A549 (cell line): Measurements from ENCODE around the gene CNTNAP2. TPM values are rescaled to one million over a fixed set of nuclear protein-coding genes. Genes with fewer than 3 reads are reported as not detected.

ENCODE experiments used
- ATAC-seq, 2 experiments: fragments of 200-7000 bp in 1 of 2; fragments of >200 bp in 1 of 2; cut with Nextera tagmentation in 1 of 2; cut with Tn5 transposase in 1 of 2; 3 replicates each; pipeline versions ENCODE4 v1.8.0 to v1.9.1; 2018 to 2020; ENCODE audit warnings: mild to moderate bottlenecking in 1 of 2, moderate library complexity in 1 of 2
- CTCF ChIA-PET: fragments of 300-600 bp; sonication (Branson Sonifier 250); formaldehyde crosslinking; extraction: SDS; loops from one replicate; lab custom pipeline; 2021; ENCODE audit warnings: antibody characterized with exemption, inconsistent platforms; lab: Yijun Ruan, JAX
- POLR2A ChIA-PET: fragments of 350-600 bp; formaldehyde crosslinking; extraction: SDS; loops from one replicate; lab custom pipeline; 2021; ENCODE audit warnings: antibody characterized with exemption, inconsistent platforms; lab: Yijun Ruan, JAX
- DNase-seq, 2 experiments: peaks; one replicate each; pipeline versions ENCODE4 v3.0.0 to v3.0.0-alpha.2; 2011 to 2016; ENCODE audit warnings: low read depth in 1 of 2, low spot score in 1 of 2
- FAIRE-seq: peaks from 2 replicates; lab custom pipeline; 2011; peaks lifted over from hg19 to GRCh38; lab: Jason Lieb, UNC
- H3K27ac ChIP-seq, 2 experiments: fragments of >200 bp; sonication (Bioruptor Twin); formaldehyde crosslinking; 3 replicates each; pipeline ENCODE4 v1.5.1; 2016 to 2017
- H3K4me1 ChIP-seq: fragments of >200 bp; sonication (Bioruptor Twin); formaldehyde crosslinking; 3 replicates; pipeline ENCODE4 v1.6.1; 2016
- H3K4me2 ChIP-seq: fragments of >200 bp; sonication (Bioruptor Twin); formaldehyde crosslinking; 3 replicates; pipeline ENCODE4 v1.6.1; 2016
- H3K4me3 ChIP-seq: fragments of >200 bp; sonication (Bioruptor Twin); formaldehyde crosslinking; 3 replicates; pipeline ENCODE4 v1.5.1; 2016
- H3K9me3 ChIP-seq: fragments of >200 bp; sonication (Bioruptor Twin); formaldehyde crosslinking; 3 replicates; pipeline ENCODE4 v1.6.1; 2016
- CBX2 ChIP-seq: fragments of 200-600 bp; sonication (generic); IDR thresholded peaks from 2 replicates; pipeline ENCODE4 v1.6.1; 2016; ENCODE audit warnings: low read depth, mild to moderate bottlenecking, borderline replicate concordance
- CBX8 ChIP-seq: fragments of 200-600 bp; sonication (generic); IDR thresholded peaks from 2 replicates; pipeline ENCODE4 v1.6.1; 2016
- CEBPB ChIP-seq, 2 experiments: fragments of >200 bp in 1 of 2; sonication (Bioruptor Twin) in 1 of 2; formaldehyde crosslinking in 1 of 2; IDR thresholded peaks; 2 replicates each; pipeline ENCODE4 v1.6.1; 2012 to 2016
- CHD2 ChIP-seq: fragments of 150-350 bp; IDR thresholded peaks from 2 replicates; pipeline ENCODE4 v1.6.1; 2014; ENCODE audit warnings: low read length; ENCODE audit not compliant: partially characterized antibody
- EP300 ChIP-seq, 2 experiments: fragments of >200 bp; sonication (Bioruptor Twin); formaldehyde crosslinking; IDR thresholded peaks; 2 replicates in 1 of 2; 3 replicates in 1 of 2; pipeline ENCODE4 v1.6.1; 2016 to 2017
- ESRRA ChIP-seq: fragments of 150-350 bp; IDR thresholded peaks from 2 replicates; pipeline ENCODE4 v1.6.1; 2014; ENCODE audit warnings: mild to moderate bottlenecking, low read length, borderline replicate concordance
- FOSB ChIP-seq: fragments of 250-450 bp; sonication (Bioruptor Pico); IDR thresholded peaks from 2 replicates; pipeline ENCODE4 v1.5.0; 2020; ENCODE audit warnings: mild to moderate bottlenecking, moderate library complexity
- GATA3 ChIP-seq: IDR thresholded peaks from 2 replicates; pipeline ENCODE4 v1.6.1; 2012; ENCODE audit warnings: borderline replicate concordance
- HDAC2 ChIP-seq: fragments of 200-600 bp; sonication (generic); IDR thresholded peaks from 2 replicates; pipeline ENCODE4 v1.6.1; 2016
- HOXB5 ChIP-seq: fragments of 250-450 bp; sonication (Bioruptor Pico); IDR thresholded peaks from 2 replicates; pipeline ENCODE4 v1.5.0; 2020; ENCODE audit warnings: mild to moderate bottlenecking, moderate library complexity
- JUNB ChIP-seq: fragments of >200 bp; sonication (Bioruptor Twin); formaldehyde crosslinking; IDR thresholded peaks from 2 replicates; pipeline ENCODE4 v1.6.1; 2016
- KDM5A ChIP-seq: fragments of 200-600 bp; sonication (generic); IDR thresholded peaks from 2 replicates; pipeline ENCODE4 v1.6.1; 2016; ENCODE audit warnings: antibody characterized with exemption, mild to moderate bottlenecking
- MAFK ChIP-seq: fragments of 450-650 bp; IDR thresholded peaks from 2 replicates; pipeline ENCODE4 v1.6.1; 2014; ENCODE audit not compliant: partially characterized antibody
- MYC ChIP-seq: IDR thresholded peaks from 2 replicates; pipeline ENCODE4 v1.6.1; 2012; ENCODE audit warnings: mild to moderate bottlenecking, inconsistent platforms, low read length, improper control_type of control experiment, borderline replicate concordance
- PHF8 ChIP-seq: fragments of 200-600 bp; sonication (generic); IDR thresholded peaks from 2 replicates; pipeline ENCODE4 v1.6.1; 2016; ENCODE audit warnings: low read depth, mild to moderate bottlenecking, antibody characterized with exemption, moderate library complexity, borderline replicate concordance
- POLR2A ChIP-seq: IDR thresholded peaks from 2 replicates; pipeline ENCODE4 v1.6.1; 2012; ENCODE audit warnings: mild to moderate bottlenecking, low read length
- RAD21 ChIP-seq, 2 experiments: fragments of >200 bp in 1 of 2; sonication (Bioruptor Twin) in 1 of 2; formaldehyde crosslinking in 1 of 2; IDR thresholded peaks in 1 of 2; conservative IDR thresholded peaks in 1 of 2; 2 replicates in 1 of 2; 3 replicates in 1 of 2; pipeline ENCODE4 v1.6.1; 2012 to 2018; ENCODE audit warnings: inconsistent platforms in 1 of 2
- RCOR1 ChIP-seq: fragments of 150-350 bp; IDR thresholded peaks from 2 replicates; pipeline ENCODE4 v1.6.1; 2014; ENCODE audit warnings: antibody characterized with exemption, low read length, low read depth
- RFX5 ChIP-seq: fragments of 450-650 bp; IDR thresholded peaks from 2 replicates; pipeline ENCODE4 v1.7.1; 2014; ENCODE audit warnings: antibody characterized with exemption, mild to moderate bottlenecking, moderate library complexity
- SREBF2 ChIP-seq: fragments of 450-650 bp; IDR thresholded peaks from 2 replicates; pipeline ENCODE4 v1.6.1; 2014; ENCODE audit warnings: mild to moderate bottlenecking, moderate library complexity
- TFCP2L1 ChIP-seq: fragments of 250-450 bp; sonication (Bioruptor Pico); IDR thresholded peaks from 2 replicates; pipeline ENCODE4 v1.5.0; 2021; ENCODE audit warnings: mild to moderate bottlenecking
- ZFP36 ChIP-seq: fragments of 450-650 bp; IDR thresholded peaks from 2 replicates; pipeline ENCODE4 v1.6.1; 2014; ENCODE audit warnings: borderline replicate concordance; ENCODE audit not compliant: partially characterized antibody
- ZNF302 ChIP-seq: fragments of 250-450 bp; sonication (Bioruptor Pico); IDR thresholded peaks from 2 replicates; pipeline ENCODE4 v1.9.0; 2021; ENCODE audit warnings: inconsistent platforms, mild to moderate bottlenecking, moderate library complexity
- WGBS: methylation state at CpG from one replicate; pipeline ENCODE4 v1.1.6; 2017; ENCODE audit errors: missing lambda C conversion rate; 5-methylcytosine and 5-hydroxymethylcytosine counted together
- polyA plus RNA-seq, 4 experiments: library from polyadenylated mRNA; depleted of rRNA in 3 of 4; stranded (reverse); fragments of >200 nt; fragmentation: RNase III in 1 of 4; extraction: RNeasy Plus Mini Kit Qiagen cat#74134 plus additional on column Dnase treatment in 1 of 4; gene quantifications; 2 replicates in 3 of 4; 3 replicates in 1 of 4; pipeline ENCODE4 v1.2.3, GENCODE V29; 2011 to 2017
- TF ChIP-seq, protein P1 (sequence below): IDR thresholded peaks from 2 replicates; pipeline ENCODE4 v1.6.1; 2012; ENCODE audit warnings: low read depth, borderline replicate concordance
- TF ChIP-seq, protein P2 (sequence below): fragments of 200-600 bp; sonication (generic); IDR thresholded peaks from 2 replicates; pipeline ENCODE4 v1.6.1; 2016; ENCODE audit warnings: antibody characterized with exemption, mild to moderate bottlenecking, moderate library complexity
- TF ChIP-seq, protein P3 (sequence below): fragments of >200 bp; sonication (Bioruptor Twin); formaldehyde crosslinking; IDR thresholded peaks from 2 replicates; pipeline ENCODE4 v1.6.1; 2016
- TF ChIP-seq, protein P4 (sequence below): fragments of 150-350 bp; IDR thresholded peaks from 2 replicates; pipeline ENCODE4 v1.6.1; 2014; ENCODE audit warnings: low read depth, mild to moderate bottlenecking, low read length

The CNTNAP2 gene
- polyA plus RNA-seq, 2 of the 4 experiments (the other 2 are of a cell fraction), result 0.05 to 0.13 TPM

DNA sequence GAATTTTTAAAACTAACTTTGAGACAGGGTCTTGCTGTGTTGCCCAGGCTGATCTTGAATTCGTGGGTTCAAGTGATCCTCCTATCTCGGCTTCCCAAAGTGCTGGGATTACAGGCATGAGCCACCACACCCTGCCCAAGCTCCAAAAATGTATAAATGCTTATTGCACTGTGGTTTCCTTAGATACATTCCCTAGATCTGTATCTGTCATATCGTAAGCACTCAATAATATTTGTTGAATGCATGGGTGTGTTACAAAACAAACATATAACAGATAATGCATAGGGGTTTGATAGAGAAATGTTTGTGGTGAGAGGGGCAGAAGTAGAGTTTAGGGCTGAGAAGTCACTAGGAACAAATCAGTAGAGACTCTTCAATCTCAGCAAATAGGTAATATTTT lies 1518.7 kb downstream of the CNTNAP2 start:
- Histone ChIP-seq H3K4me2 (no peak overlapping the region), H3K4me3 (no peak overlapping the region), H3K27ac (no peak overlapping the region), H3K9me3 (0 out of 3 replicates have a peak, but pooled peaks cover 2% of the 10 kb centered on the region), H3K4me1 (no peaks in the 10 kb centered on the region)
- ATAC-seq (no peak), FAIRE-seq (no peak), DNase-seq (no peak)
- TF ChIP-seq CBX2 (no peak), CEBPB (IDR thresholded peaks at IDR 0.05) (no peak), SREBF2 (no peak), MAFK (no peak), JUNB (no peak), RCOR1 (no peak), KDM5A (no peak), HOXB5 (CRISPR knock-in tag) (no peak), EP300 (IDR thresholded peaks at IDR 0.05) (no peak), CBX8 (no peak)
- TF ChIP-seq, protein P1, sequence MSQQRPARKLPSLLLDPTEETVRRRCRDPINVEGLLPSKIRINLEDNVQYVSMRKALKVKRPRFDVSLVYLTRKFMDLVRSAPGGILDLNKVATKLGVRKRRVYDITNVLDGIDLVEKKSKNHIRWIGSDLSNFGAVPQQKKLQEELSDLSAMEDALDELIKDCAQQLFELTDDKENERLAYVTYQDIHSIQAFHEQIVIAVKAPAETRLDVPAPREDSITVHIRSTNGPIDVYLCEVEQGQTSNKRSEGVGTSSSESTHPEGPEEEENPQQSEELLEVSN, result no peak
- TF ChIP-seq, protein P2, sequence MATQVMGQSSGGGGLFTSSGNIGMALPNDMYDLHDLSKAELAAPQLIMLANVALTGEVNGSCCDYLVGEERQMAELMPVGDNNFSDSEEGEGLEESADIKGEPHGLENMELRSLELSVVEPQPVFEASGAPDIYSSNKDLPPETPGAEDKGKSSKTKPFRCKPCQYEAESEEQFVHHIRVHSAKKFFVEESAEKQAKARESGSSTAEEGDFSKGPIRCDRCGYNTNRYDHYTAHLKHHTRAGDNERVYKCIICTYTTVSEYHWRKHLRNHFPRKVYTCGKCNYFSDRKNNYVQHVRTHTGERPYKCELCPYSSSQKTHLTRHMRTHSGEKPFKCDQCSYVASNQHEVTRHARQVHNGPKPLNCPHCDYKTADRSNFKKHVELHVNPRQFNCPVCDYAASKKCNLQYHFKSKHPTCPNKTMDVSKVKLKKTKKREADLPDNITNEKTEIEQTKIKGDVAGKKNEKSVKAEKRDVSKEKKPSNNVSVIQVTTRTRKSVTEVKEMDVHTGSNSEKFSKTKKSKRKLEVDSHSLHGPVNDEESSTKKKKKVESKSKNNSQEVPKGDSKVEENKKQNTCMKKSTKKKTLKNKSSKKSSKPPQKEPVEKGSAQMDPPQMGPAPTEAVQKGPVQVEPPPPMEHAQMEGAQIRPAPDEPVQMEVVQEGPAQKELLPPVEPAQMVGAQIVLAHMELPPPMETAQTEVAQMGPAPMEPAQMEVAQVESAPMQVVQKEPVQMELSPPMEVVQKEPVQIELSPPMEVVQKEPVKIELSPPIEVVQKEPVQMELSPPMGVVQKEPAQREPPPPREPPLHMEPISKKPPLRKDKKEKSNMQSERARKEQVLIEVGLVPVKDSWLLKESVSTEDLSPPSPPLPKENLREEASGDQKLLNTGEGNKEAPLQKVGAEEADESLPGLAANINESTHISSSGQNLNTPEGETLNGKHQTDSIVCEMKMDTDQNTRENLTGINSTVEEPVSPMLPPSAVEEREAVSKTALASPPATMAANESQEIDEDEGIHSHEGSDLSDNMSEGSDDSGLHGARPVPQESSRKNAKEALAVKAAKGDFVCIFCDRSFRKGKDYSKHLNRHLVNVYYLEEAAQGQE, result no peak
- 5% methylated on average over 3 of the region's 3 CpGs for WGBS
- ChIA-PET POLR2A (no interaction called here), CTCF (no interaction called here)

DNA sequence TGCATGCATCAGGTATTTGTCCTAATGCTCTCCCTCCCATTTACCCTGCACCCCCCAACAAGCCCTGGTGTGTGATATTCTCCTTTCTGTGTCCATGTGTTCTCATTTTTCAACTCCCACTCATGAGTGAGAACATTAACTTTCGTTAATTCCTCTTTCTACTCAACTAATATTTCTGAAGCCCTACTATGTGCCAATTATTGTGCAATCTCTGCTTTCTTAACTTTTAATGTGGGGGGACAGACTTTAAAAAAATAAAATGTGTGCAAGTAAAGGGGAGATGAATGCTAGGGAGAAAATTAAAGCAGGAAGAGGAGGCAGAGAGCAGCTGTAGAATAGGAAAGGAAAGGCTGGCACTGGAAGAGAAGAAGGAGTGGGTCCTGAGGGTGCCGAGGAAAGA lies 1520.0 kb downstream of the CNTNAP2 start:
- Histone ChIP-seq H3K4me1 (no peaks in the 10 kb centered on the region), H3K27ac (no peak overlapping the region), H3K4me3 (no peak overlapping the region), H3K4me2 (no peak overlapping the region), H3K9me3 (0 out of 3 replicates have a peak, but pooled peaks cover 2% of the 10 kb centered on the region)
- TF ChIP-seq, protein P3, sequence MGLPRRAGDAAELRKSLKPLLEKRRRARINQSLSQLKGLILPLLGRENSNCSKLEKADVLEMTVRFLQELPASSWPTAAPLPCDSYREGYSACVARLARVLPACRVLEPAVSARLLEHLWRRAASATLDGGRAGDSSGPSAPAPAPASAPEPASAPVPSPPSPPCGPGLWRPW, result no peak
- no peak for TF ChIP-seq CHD2
- POLR2A ChIA-PET, result no interaction called here
- 12% methylated on average over 2 of the region's 2 CpGs for WGBS
- no peak for FAIRE-seq
- ATAC-seq, result no peak
- CTCF ChIA-PET, result no interaction called here
- no peak for DNase-seq

DNA sequence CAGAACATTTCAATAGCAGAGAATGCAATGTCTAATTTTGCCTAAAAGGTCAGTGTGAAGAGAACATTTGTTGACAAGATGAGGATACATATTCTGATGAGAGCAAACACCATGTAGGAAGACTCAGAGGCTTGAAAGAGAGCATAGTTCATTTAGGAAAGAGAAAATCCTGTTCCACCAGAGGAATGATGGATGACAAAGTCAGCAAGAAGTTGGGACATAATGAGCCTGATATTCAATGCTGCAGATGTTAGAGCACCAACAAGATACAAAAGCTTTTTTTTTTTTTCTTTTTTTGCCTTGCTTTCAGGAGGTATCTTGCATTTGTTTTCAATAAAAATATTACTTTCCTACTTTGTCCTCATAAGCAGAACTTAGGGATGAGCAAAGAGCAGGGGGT lies 1522.0 kb downstream of the CNTNAP2 start:
- Histone ChIP-seq H3K4me3 (no peak overlapping the region), H3K27ac (no peak overlapping the region), H3K4me1 (no peaks in the 10 kb centered on the region), H3K9me3 (0 out of 3 replicates have a peak, but pooled peaks cover 2% of the 10 kb centered on the region), H3K4me2 (no peak overlapping the region)
- DNase-seq (no peak), ATAC-seq (no peak), FAIRE-seq (no peak)
- CTCF ChIA-PET, result no interaction called here
- POLR2A ChIA-PET, result no interaction called here
- TF ChIP-seq RAD21 (conservative IDR thresholded peaks at IDR 0.05 in 1 of 2, IDR thresholded peaks at IDR 0.05 in 1 of 2) (no peak), POLR2A (no peak), ZFP36 (no peak), ESRRA (no peak), TFCP2L1 (CRISPR knock-in tag) (no peak), PHF8 (no peak), SREBF2 (no peak), MYC (no peak), ZNF302 (CRISPR knock-in tag) (no peak), HDAC2 (no peak), FOSB (CRISPR knock-in tag) (no peak), CEBPB (IDR thresholded peaks at IDR 0.05) (no peak), CHD2 (no peak), GATA3 (no peak), RFX5 (no peak)
- TF ChIP-seq, protein P1, result no peak
- TF ChIP-seq, protein P4, sequence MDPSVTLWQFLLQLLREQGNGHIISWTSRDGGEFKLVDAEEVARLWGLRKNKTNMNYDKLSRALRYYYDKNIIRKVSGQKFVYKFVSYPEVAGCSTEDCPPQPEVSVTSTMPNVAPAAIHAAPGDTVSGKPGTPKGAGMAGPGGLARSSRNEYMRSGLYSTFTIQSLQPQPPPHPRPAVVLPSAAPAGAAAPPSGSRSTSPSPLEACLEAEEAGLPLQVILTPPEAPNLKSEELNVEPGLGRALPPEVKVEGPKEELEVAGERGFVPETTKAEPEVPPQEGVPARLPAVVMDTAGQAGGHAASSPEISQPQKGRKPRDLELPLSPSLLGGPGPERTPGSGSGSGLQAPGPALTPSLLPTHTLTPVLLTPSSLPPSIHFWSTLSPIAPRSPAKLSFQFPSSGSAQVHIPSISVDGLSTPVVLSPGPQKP, result no peak
